HG03432 (cell line): ENCODE results near the gene MCRS1.
"Not testable (repeated sequence)": the region's sequence is repeated elsewhere in the genome, so short reads cannot be mapped to it uniquely, and the experiment has no call there.

Experiments used
- ATAC-seq: cut with Tn5 transposase; IDR thresholded peaks from one replicate; pipeline ENCODE4 v1.9.1; 2021; ENCODE audit warnings: mild to moderate bottlenecking, moderate library complexity; ENCODE audit not compliant: unreplicated experiment

Gene MCRS1

DNA sequence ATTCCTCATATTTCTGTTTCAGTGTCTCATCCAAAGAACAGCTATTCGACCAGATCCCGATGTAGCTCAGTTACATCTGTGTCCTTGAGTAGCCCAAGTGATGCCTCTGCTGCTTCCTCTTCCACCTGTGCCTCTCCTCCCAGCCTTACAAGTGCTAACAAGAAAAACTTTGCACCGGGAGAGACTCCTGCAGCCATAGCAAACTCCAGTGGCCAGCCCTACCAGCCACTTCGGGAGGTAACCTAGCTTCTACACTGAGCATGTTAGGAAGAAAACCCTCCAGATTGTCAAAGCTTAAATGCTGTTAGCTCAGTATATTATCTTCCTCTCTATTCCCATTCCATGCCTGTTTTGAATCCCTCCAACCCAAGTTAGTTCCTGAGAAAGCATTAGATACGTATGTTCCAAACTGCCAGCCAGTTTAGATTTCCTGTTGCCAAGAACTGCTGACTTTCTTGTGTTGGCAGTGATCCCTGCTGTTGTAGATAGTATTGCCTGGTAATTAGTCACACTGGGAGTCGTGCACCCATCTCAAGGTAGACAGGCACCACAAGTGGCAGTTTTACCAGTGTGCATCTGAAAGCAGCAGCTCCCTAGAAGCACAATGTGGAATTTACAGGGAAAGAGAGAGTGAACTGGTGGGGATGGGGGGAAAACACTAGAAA, 43.1 kb downstream of the MCRS1 start:
- ATAC-seq, result no peak

DNA sequence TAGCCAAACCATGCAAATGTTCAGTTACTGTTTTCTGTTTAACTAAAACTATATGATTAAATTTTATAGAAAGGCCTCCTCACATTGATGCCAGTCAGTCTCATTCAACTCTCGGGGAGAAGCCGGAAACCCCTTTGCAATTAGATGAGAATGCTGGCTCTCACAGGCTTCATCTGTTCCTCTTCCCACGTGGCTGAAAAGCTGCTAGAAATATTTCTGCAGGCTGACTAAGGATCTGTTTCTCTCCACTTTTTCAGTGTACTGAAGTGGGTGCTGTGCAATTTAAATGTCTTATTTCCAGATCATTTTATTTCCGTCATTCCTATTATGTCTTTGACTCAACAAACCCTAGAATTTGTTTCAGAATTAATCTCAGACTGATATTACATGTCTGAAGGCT, 46.6 kb downstream of the MCRS1 start:
- ATAC-seq, result no peak

DNA sequence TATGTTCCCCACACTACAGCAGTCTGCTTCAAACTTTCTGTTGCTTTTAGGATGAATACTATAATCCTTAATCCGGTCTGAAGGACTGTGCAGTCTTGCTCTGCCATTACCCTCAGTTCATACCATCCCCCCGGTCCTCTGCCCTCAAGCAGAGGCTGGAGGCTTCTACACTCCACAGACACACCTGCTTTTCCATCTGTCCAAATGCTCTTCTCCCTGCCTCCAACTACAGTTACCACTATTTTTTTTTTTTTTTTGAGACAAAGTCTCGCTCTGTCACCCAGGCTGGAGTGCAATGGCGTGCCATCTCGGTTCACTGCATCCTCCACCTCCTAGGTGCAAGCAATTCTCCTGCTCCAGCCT, 48.4 kb downstream of the MCRS1 start:
- no peak for ATAC-seq

DNA sequence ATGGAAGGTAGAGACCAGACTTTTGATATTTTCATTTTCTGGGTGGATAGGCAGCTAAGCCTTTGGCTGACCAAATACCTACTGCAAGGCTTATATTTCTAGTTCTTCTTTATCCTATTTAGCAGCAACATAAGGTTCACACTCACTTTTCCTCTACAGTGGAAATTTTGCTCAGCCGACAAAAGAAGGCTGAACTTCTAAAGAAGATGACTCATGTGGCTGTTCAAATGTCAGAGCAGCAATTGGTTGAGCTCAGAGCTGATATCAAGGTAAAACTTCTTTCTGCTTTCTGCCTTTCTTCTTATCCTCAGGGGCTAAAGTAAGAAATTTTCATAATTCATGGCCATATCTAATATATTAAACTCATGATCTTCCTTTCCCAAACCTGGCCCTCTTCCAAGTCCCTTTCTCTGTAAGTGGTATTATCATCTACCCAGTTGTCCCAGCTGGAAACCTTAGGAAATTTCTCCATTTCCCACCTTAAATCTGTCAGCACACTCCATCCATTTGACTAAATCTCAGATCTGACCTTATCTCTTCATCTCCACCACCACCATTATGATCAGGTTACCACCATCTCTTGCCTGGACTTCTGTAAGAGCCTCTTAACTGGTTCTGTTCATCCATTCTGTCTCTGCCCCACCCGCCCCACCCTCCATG, 48.9 kb downstream of the MCRS1 start:
- ATAC-seq, result no peak

DNA sequence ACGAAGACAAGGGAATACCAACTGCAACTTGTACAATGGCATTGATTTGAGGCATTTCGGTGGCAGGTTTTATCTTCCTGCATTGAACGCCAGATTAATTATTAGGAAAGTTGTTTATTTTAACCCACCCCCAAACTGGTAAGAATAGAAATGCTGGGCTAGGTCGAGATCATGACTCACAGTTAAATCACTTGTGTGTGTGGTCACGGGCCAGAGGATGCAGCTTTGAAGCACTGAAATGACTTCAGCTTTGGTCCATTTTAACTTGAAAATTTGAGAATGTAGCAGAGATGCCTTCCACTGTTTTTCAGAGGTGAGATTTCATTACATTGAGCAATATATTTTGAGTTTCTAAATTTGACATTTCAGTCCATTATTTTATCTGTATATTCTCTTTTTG, 52.7 kb downstream of the MCRS1 start:
- no peak for ATAC-seq

DNA sequence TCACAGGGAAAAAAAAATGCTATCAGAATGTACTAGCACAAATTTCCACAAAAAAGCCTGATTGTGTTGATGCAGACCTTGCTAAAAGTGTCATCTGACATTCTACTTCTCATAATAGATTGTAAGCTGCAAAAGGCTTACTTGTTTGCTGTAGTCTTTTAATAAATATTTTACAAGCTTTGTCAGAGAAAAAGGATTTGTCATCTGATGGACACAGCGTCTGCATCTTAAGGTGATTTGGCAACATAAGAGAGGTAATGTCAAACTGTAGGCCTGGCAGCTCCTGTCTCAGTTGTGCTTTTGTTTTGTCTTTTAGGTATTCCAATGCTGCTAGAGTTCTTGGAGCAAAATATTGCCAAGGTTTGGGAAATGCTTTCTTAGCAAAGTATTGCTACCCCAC, 55.4 kb downstream of the MCRS1 start:
- no peak for ATAC-seq

DNA sequence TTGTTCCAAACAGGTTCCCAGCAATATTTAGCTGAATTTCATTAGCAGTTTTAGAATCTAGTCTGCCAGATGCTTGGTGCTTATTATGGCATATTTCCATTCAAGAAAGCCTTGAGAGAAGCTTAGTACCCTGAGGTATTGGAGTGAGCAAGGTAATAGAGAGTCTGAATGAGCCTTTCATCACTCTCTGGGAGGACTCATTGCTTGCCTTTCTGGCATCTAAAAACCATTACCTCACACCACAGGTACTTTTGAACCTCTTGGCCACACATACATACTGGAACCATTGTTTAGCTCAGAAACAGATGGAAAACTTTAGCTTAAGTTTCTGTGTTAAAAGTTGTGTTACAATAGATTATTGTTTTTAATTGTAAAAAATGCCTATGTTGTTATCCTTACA, 56.5 kb downstream of the MCRS1 start:
- no peak for ATAC-seq

DNA sequence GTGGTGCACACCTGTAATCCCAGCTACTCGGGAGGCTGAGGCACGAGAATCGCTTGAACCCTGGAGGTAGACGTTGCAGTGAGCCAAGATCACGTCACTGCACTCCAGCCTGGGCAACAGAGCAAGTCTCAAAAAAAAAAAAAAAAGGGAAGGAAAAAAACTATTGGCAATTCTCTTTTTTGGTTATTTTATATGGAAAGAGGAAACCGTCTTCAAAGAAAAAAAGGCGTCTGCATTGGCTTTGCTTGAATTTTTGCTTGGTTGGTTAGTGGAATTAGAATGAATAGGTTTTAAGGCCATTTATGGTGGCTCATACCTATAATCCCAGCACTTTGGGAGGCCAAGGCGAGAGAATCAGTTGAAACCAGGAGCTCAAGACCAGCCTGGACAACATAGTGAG, 58.3 kb downstream of the MCRS1 start:
- ATAC-seq, result not testable (repeated sequence)
